Liver (tissue), 3 donors: ENCODE results near the gene SCAF8.

Source experiments
- ATF3 ChIP-seq: IDR thresholded peaks from 2 replicates; pipeline ENCODE4 v1.6.1; 2016; ENCODE audit warnings: antibody characterized with exemption
- CTCF ChIP-seq: fragments of 150-350 bp; IDR thresholded peaks from 2 replicates; pipeline ENCODE4 v1.5.1; 2017; ENCODE audit warnings: improper control_type of control experiment, low read depth, low read length; ENCODE audit not compliant: missing input control
- EGR1 ChIP-seq, 2 donors: IDR thresholded peaks; 2 replicates each; pipeline ENCODE4 v1.6.1; 2016 to 2018; ENCODE audit warnings: antibody characterized with exemption in 2 of 2, low read depth in 2 of 2
- GABPA ChIP-seq, 2 donors: IDR thresholded peaks in 1 of 2; conservative IDR thresholded peaks in 1 of 2; 2 replicates each; pipeline ENCODE4 v1.6.1; 2016; ENCODE audit warnings: antibody characterized with exemption in 2 of 2, mild to moderate bottlenecking in 1 of 2, moderate library complexity in 1 of 2
- HNF4A ChIP-seq, 2 donors: conservative IDR thresholded peaks; 2 replicates each; pipeline ENCODE4 v1.6.1; 2016; ENCODE audit warnings: antibody characterized with exemption in 2 of 2, mild to moderate bottlenecking in 2 of 2
- JUND ChIP-seq, 2 donors: IDR thresholded peaks; 2 replicates each; pipeline ENCODE4 v1.6.1; 2016; ENCODE audit warnings: antibody characterized with exemption in 2 of 2
- MAX ChIP-seq: IDR thresholded peaks from 2 replicates; pipeline ENCODE4 v1.6.1; 2016; ENCODE audit warnings: antibody characterized with exemption
- RAD21 ChIP-seq, 2 donors: IDR thresholded peaks; 2 replicates each; pipeline ENCODE4 v1.6.1; 2016; ENCODE audit warnings: antibody characterized with exemption in 2 of 2, mild to moderate bottlenecking in 2 of 2
- REST ChIP-seq: IDR thresholded peaks from 2 replicates; pipeline ENCODE4 v1.6.1; 2016; ENCODE audit warnings: antibody characterized with exemption, mild to moderate bottlenecking
- RXRA ChIP-seq, 2 donors: IDR thresholded peaks; 2 replicates each; pipeline ENCODE4 v1.6.1; 2017 to 2018; ENCODE audit warnings: antibody characterized with exemption in 2 of 2, mild to moderate bottlenecking in 1 of 2
- SP1 ChIP-seq: IDR thresholded peaks from 2 replicates; pipeline ENCODE4 v1.6.1; 2018; ENCODE audit warnings: antibody characterized with exemption, mild to moderate bottlenecking
- ZBTB33 ChIP-seq: IDR thresholded peaks from 2 replicates; pipeline ENCODE4 v1.6.1; 2016; ENCODE audit warnings: antibody characterized with exemption
- donor health status: healthy.
- donor health status: healthy.

- TF ChIP-seq CTCF (no peak), MAX (no peak), ZBTB33 (no peak), REST (no peak), RAD21 (IDR thresholded peaks at IDR 0.05) (no peak), RXRA (IDR thresholded peaks at IDR 0.05) (no peak), ATF3 (no peak), EGR1 (IDR thresholded peaks at IDR 0.05; ENCODE audit: low read depth in 2 of 2) (no peak), JUND (IDR thresholded peaks at IDR 0.05) (no peak), SP1 (no peak), GABPA (IDR thresholded peaks at IDR 0.05 in 1 of 2, conservative IDR thresholded peaks at IDR 0.05 in 1 of 2) (no peak), HNF4A (conservative IDR thresholded peaks at IDR 0.05) (no peak)
Measured at GRCh38 chr6:154767003-154767723, 33.9 kb downstream of the SCAF8 start.
